Measurements from ENCODE around the gene RPS2.
"Not testable (repeated sequence)": the region's sequence is repeated elsewhere in the genome, so short reads cannot be mapped to it uniquely, and the experiment has no call there.

GRCh38 chr16:1957434-1958142 lies 7.0 kb downstream of the RPS2 start:
- TF ChIP-seq, protein P1, sequence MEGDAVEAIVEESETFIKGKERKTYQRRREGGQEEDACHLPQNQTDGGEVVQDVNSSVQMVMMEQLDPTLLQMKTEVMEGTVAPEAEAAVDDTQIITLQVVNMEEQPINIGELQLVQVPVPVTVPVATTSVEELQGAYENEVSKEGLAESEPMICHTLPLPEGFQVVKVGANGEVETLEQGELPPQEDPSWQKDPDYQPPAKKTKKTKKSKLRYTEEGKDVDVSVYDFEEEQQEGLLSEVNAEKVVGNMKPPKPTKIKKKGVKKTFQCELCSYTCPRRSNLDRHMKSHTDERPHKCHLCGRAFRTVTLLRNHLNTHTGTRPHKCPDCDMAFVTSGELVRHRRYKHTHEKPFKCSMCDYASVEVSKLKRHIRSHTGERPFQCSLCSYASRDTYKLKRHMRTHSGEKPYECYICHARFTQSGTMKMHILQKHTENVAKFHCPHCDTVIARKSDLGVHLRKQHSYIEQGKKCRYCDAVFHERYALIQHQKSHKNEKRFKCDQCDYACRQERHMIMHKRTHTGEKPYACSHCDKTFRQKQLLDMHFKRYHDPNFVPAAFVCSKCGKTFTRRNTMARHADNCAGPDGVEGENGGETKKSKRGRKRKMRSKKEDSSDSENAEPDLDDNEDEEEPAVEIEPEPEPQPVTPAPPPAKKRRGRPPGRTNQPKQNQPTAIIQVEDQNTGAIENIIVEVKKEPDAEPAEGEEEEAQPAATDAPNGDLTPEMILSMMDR (IDR thresholded peaks at IDR 0.05; ENCODE audit: low read length) = not testable (repeated sequence)
- TF ChIP-seq EZH2 (IDR thresholded peaks at IDR 0.05; ENCODE audit: borderline replicate concordance, low read length) = not testable (repeated sequence)

All from OCI-LY1 (cell line).